ENCODE data around the gene AP1S2.

The AP1S2 gene

GRCh38 chrX:15804563-15804962 lies 50.0 kb downstream of the AP1S2 start:
- ATAC-seq: no peak

DNA sequence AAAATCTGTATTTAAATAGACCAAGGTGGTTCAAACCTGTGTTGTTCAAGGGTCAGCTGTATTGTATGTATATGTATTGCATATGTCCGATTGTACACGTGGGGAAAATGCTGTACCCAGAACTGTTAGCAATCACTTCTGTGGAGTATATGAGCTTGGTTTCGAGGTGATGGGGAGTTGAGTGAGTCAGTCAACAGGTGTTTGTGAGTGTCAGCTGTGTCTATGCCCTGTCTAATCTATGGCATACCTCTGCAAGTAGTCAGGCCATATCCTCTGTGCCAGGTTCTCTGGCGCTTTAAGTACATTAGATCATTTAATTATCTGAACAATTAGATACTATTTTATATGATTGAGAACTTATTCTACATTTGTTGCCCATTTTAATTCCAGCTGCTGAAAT lies 56.9 kb downstream of the AP1S2 start:
- peak in 1 of 2 donors; percentile 30 for ATAC-seq

GRCh38 chrX:15790769-15791290 lies 63.8 kb downstream of the AP1S2 start:
- no peak for ATAC-seq

GRCh38 chrX:15789979-15790768 lies 64.4 kb downstream of the AP1S2 start, which contains the start of gene ZRSR2:
ZRSR2 (plus strand) TSS chrX:15790484; CDS start chrX:15790496, 12 bp downstream.
- ATAC-seq: peak; percentile 89

- ATAC-seq: no peak
These were observed 67.7 kb downstream of the AP1S2 start for GRCh38 chrX:15786915-15787314.

- ATAC-seq: no peak
These were observed 69.3 kb downstream of the AP1S2 start for GRCh38 chrX:15785176-15785750.

- peak; percentile 70 to 78 for ATAC-seq
These were observed 72.5 kb downstream of the AP1S2 start for GRCh38 chrX:15781961-15782699.
